ENCODE measurements around the gene KRTAP10-7. TPM values are rescaled to one million over a fixed set of nuclear protein-coding genes. Genes with fewer than 3 reads are reported as not detected.
"Not testable (repeated sequence)": the region's sequence is repeated elsewhere in the genome, so short reads cannot be mapped to it uniquely, and the experiment has no call there.

The KRTAP10-7 gene
- total RNA-seq, 1 experiment from 2014 or later, result not detected

DNA sequence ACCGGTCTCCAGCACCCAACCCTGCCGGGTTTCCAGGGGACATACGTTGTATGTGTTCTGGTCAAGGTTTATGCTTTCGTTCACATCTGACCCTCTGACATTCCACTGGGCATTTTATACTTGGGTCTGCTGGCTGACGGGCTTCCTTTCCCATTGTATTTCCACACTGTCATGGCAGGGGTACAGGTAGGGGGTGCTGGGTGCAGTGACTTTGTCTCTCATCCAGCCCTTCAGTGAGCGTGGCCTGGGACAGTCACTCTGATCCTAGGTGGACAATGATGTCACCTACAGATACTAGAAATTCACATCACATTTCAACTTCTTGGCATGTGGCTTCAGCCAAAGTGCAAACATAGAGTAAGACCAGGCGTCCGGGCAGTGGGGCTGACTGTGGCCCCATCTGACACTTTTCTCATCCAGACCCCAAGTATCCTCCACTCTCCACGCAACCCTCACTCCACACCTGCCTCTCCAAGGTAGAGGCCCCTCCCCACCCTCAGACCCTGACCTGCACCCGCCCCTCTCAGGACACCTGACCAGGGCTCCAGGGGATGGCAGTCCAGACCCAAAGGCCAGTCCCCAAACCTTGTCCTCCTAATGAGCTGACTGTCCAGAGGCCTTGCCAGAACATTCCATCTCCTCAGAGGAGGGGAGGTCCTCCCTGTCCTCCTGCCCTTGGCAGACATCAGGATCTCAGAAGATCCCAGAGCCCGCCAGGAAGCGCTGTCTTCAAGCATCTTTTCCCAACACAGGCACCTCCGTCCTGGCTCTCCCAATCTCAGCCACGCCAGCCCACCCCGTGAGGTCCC, 36.0 kb downstream of the KRTAP10-7 start:
- Histone ChIP-seq H3K9me3 (peaks cover 13% of the 10 kb centered on the region), H3K4me3 (no peak overlapping the region), H3K36me3 (no peaks in the 10 kb centered on the region), H3K27me3 (no peaks in the 10 kb centered on the region; the same call in none of the 2 replicates)
- no peak for DNase-seq

DNA sequence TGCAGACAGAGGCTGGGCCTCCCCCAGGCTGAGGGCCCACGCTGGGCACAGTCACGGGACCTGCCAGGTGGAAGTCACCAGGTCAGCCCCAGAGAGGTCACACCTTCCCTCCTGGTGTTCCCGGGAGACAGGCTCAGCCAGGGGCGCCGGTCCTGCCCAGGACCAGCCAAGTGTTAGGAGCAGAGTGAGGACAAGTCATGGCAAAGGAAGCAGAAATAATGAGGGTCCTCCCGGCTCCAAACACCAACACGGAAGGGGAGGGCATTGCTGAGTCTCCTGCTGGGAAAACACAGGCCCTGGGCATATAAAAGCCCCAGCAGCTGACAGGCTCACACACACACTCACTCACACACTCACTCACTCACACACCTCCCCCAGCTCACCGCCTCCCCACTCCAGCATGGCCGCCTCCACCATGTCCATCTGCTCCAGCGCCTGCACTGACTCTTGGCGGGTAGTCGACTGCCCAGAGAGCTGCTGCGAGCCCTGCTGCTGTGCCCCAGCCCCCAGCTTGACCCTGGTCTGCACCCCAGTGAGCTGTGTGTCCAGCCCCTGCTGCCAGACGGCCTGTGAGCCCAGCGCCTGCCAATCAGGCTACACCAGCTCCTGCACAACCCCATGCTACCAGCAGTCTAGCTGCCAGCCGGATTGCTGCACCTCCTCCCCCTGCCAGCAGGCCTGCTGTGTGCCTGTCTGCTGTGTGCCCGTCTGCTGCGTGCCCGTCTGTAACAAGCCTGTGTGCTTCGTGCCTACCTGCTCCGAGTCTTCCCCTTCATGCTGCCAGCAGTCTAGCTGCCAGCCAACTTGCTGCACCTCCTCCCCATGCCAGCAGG, 36.8 kb downstream of the KRTAP10-7 start, which contains the start of gene KRTAP10-10:
Gene KRTAP10-10, plus strand, starts transcription at position 339 of the 833 bp plus-strand sequence. Its CDS starts 62 bp downstream, at position 401.
- Histone ChIP-seq H3K36me3 (no peaks in the 10 kb centered on the region), H3K27me3 (no peaks in the 10 kb centered on the region; the same call in none of the 2 replicates), H3K4me3 (no peak within 1 kb of the TSS), H3K9me3 (peaks cover 4% of the 10 kb centered on the region; the same call in 1 of the 2 replicates)
- no peak for DNase-seq

DNA sequence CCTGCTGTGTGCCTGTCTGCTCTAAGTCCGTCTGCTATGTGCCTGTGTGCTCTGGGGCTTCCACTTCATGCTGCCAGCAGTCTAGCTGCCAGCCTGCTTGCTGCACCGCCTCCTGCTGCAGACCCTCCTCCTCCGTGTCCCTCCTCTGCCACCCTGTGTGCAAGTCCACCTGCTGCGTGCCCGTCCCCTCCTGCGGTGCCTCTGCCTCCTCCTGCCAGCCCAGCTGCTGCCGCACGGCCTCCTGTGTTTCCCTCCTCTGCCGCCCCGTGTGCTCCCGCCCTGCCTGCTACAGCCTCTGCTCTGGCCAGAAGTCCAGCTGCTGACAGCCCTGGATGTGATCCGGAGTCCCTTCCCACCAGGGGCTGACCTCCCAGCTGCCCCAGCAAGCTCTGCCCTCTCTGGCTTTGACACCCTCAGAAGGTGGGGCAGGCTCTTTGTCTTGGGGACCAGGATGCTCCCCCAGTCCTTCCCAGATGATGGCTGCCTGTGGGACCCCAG, 37.5 kb downstream of the KRTAP10-7 start:
- not testable (repeated sequence) for H3K4me3 ChIP-seq, H3K9me3 ChIP-seq, H3K27me3 ChIP-seq, DNase-seq, H3K36me3 ChIP-seq

DNA sequence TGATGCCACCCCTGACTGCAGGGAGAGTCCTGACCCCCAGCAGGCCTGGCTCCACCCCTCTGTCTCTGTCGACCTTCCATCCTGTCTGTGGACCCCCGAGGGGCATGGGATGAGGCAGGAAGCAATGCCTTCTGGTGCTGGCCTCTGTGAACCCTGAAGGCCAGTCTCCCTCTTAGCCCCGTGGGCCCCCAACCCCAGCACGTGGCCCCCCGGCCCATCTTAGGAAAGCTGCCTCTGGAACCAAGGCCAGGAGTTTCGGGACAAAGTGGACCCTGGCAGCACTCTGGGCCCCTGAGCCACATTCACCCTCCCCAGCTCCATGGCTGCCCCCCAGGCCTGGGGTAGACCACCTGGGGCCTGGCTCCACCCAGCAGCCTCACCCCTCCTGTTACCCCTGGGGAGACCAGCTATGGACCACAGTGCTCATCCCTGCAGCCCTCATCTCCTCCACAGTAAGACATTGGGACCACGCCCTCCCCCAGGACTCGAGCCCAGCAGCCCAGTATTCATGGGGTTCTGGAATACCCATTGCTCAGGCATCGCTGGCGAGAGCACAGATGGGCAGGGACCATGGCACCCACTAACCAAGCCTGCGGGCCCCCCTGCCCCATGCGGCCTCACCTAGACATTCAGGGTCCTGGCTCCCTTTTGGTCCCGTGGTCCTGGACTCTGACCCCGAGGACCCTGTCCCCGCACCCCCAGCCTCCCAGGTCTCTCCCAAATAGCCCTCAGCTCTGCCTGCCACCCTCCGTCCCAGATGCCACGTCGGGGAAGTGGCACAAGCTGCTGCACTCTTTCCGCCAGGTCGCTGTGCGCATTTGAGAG, 38.3 kb downstream of the KRTAP10-7 start:
- H3K36me3 ChIP-seq, H3K9me3 ChIP-seq, H3K4me3 ChIP-seq, DNase-seq, H3K27me3 ChIP-seq: not testable (repeated sequence)

DNA sequence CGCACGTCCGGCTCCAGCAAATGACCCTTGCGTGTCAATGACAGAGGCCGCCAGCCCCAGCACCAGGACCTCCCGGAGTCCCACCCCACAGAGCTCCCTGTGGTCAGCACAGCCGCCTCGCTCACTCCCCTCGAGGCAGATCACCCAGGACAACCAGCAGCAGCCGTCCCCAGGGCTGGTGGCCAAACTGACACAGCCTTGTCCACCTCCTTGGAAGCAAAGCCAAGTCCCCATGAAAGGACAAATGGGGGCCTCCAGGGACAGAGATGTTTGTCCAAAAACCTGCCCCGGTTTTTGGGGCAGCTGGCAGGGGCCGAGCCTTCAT, 38.9 kb downstream of the KRTAP10-7 start:
- DNase-seq, result no peak
- H3K4me3 ChIP-seq, result no peak overlapping the region
- no peaks in the 10 kb centered on the region for H3K36me3 ChIP-seq
- H3K27me3 ChIP-seq, result no peaks in the 10 kb centered on the region; the same call in none of the 2 replicates
- peaks cover 8% of the 10 kb centered on the region for H3K9me3 ChIP-seq

DNA sequence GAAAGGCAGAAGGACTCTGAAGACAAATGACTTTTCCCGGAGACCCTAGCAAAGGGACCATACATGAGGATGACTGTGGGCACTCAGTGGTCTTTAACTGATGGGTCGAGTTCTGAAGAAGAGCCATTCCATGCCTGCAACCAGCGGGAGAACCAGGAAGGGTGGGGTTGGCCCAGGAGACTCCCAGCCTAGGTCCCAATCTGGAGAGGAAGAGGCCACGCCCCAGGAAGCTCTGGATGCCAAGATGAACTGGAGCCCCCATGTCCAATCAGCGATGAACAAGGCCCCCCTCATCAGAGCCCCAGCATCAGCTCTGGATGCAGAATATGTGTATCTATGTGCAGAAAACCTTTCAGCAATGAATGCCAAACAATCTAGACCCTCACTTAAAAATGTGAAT, 40.4 kb downstream of the KRTAP10-7 start:
- no peak for DNase-seq
- Histone ChIP-seq H3K9me3 (peaks cover 19% of the 10 kb centered on the region), H3K4me3 (no peak overlapping the region), H3K36me3 (no peaks in the 10 kb centered on the region), H3K27me3 (no peaks in the 10 kb centered on the region; the same call in none of the 2 replicates)

DNA sequence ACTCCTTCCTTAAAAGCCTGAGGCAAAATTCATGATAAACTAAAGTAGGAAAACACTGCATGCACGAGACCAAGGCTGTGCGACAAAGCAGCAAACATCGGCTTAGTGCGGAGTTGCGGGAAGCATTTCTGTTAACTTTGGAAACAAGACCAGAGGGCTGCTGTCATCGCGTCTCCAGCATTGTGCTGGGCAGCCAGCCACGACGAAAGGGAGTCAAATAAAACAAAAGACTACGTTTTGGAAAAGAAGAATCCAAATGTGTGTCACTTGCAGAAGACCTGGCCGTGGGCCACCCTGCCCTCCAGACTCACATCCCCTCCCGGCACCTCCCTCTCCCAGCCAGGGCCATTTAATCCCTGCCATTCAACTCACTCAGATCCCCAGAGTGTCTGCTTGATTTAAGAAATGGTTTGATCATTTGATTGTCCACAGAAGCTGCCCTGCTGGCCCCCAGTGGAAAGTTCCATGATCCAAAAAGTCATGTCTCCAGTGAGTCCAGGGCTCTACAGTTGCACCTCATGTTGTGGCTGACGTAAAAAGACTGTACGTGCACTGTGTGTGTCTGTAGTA, 43.4 kb downstream of the KRTAP10-7 start:
- peaks cover 19% of the 10 kb centered on the region for H3K9me3 ChIP-seq
- no peaks in the 10 kb centered on the region; the same call in none of the 2 replicates for H3K27me3 ChIP-seq
- no peak overlapping the region for H3K4me3 ChIP-seq
- no peak for DNase-seq
- no peaks in the 10 kb centered on the region for H3K36me3 ChIP-seq

DNA sequence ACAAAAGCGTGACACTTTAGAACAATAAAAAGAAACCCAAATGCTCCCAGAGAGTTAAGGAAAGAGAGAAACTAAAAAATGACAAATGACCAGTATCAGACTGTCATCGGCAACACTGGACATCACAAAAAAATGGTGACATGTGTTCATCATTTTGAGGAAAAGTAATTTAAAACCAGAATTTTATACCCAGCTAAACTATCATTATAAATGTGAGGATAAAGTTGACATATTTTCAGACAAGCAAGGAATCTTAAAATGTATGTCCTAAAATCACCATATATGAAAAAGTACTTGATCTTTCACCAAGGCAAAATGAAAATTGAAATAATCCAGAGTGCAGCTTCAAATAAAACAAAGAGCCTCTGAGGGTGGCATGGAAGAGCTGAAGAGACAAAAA, 44.5 kb downstream of the KRTAP10-7 start:
- Histone ChIP-seq H3K27me3 (no peaks in the 10 kb centered on the region; the same call in none of the 2 replicates), H3K4me3 (no peak overlapping the region), H3K9me3 (peaks cover 19% of the 10 kb centered on the region), H3K36me3 (no peaks in the 10 kb centered on the region)
- no peak for DNase-seq

DNA sequence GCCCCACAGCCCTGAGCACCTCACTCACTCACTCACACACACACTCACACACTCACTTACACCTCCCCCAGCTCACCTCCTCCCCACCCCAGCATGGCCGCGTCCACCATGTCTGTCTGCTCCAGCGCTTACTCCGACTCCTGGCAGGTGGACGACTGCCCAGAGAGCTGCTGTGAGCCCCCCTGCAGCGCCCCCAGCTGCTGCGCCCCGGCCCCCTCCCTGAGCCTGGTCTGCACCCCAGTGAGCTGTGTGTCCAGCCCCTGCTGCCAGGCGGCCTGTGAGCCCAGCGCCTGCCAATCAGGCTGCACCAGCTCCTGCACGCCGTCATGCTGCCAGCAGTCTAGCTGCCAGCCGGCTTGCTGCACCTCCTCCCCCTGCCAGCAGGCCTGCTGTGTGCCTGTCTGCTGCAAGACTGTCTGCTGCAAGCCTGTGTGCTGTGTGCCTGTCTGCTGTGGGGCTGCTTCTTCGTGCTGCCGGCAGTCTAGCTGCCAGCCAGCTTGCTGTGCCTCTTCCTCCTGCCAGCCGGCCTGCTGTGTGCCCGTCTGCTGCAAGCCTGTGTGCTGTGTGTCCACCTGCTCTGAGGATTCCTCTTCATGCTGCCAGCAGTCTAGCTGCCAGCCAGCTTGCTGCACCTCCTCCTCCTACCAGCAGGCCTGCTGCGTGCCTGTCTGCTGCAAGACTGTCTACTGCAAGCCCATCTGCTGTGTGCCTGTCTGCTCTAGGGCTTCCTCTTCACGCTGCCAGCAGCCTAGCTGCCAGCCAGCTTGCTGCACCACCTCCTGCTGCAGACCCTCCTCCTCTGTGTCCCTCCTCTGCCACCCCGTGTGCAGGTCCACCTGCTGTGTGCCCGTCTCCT, 46.2 kb downstream of the KRTAP10-7 start, which contains the start of gene KRTAP10-11:
Gene KRTAP10-11, plus strand, starts transcription at position 49 of the 856 bp plus-strand sequence. Its CDS starts 45 bp downstream, at position 94.
- peaks cover 19% of the 10 kb centered on the region for H3K9me3 ChIP-seq
- not testable (repeated sequence) for H3K4me3 ChIP-seq, H3K27me3 ChIP-seq, H3K36me3 ChIP-seq, DNase-seq

DNA sequence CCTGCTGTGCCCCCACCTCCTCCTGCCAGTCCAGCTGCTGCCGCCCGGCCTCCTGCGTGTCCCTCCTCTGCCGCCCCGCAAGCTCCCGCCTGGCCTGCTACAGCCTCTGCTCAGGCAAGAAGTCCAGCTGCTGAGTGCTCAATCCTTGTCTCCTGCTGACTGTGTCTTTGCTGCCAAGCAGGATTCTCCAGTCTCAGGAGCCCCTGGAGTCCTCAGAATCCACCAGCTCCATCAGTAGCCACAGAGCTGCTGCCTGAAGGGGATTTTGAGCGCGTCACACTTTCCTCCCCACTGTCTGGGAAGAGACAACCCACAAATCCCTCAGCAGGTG, 46.8 kb downstream of the KRTAP10-7 start:
- no peaks in the 10 kb centered on the region; the same call in none of the 2 replicates for H3K27me3 ChIP-seq
- H3K9me3 ChIP-seq, result peaks cover 19% of the 10 kb centered on the region
- no peaks in the 10 kb centered on the region for H3K36me3 ChIP-seq
- H3K4me3 ChIP-seq, result no peak overlapping the region
- no peak for DNase-seq

DNA sequence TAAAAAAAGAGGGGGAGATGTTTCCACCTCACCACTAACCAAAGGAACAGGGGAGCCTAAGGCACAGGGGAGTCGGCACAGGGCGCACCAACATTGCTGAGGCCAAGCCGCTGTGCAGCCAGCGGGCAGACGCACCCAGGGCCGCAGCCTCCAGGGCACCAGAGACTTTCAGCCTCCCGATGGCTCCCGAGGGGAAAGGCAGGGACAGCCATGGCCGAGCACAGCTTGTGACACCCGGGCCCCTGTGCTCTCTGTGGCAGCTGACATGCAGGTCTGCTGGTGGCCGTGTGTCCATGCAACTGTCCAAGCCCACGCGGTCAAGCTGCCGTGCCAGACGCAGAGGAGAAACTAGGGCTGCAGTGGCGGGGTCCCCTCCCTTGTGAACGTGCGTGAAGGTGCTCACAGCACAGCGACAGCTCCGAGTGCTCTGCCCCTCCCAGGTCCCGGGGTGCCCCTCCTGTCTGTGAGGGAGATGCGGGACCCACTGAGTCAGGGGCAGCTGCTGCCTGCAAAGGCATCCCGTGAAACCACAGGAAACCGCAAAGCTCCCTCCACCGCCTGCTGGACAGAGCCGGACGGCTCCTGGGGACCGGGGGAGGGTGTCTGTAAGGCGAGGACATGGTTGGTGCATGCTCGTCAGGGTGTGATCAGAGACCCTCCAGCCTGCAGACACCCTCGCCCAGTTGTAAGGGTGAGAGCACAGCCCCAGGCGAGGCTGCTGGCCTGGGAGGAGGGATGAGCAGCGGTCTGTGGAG, 48.3 kb downstream of the KRTAP10-7 start:
- Histone ChIP-seq H3K4me3 (no peak overlapping the region), H3K27me3 (no peaks in the 10 kb centered on the region; the same call in none of the 2 replicates), H3K36me3 (no peaks in the 10 kb centered on the region), H3K9me3 (peaks cover 15% of the 10 kb centered on the region)
- no peak for DNase-seq

DNA sequence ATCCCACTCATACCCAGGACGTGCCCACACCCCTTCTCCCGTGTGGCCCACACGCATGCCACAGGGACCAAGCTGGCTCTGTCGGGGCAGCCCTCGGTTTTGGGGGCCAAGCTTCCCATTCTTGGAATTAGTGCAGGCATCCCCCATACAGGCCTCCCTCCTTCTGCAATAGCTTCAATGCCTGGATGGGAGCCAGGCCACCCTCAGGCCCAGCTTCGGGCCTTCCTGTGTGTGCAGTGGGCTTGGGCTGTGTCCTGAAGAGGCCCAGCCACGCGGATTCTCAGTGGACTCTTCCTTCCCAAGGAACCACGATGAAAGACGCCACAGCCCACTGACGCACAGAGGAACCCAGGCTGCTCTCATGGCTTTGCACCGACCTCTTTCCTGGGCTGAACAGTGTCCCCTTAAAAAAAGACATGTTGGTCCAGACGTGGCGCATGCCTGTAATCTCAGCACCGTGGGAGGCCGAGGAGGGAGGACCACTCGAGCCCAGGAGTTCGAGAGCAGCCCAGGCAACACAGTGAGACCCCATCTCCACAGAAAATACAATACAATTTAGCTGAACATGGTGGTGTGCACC, 49.2 kb downstream of the KRTAP10-7 start:
- Histone ChIP-seq H3K36me3 (no peaks in the 10 kb centered on the region), H3K27me3 (no peaks in the 10 kb centered on the region; the same call in none of the 2 replicates), H3K9me3 (peaks cover 9% of the 10 kb centered on the region), H3K4me3 (no peak overlapping the region)
- DNase-seq, result no peak

DNA sequence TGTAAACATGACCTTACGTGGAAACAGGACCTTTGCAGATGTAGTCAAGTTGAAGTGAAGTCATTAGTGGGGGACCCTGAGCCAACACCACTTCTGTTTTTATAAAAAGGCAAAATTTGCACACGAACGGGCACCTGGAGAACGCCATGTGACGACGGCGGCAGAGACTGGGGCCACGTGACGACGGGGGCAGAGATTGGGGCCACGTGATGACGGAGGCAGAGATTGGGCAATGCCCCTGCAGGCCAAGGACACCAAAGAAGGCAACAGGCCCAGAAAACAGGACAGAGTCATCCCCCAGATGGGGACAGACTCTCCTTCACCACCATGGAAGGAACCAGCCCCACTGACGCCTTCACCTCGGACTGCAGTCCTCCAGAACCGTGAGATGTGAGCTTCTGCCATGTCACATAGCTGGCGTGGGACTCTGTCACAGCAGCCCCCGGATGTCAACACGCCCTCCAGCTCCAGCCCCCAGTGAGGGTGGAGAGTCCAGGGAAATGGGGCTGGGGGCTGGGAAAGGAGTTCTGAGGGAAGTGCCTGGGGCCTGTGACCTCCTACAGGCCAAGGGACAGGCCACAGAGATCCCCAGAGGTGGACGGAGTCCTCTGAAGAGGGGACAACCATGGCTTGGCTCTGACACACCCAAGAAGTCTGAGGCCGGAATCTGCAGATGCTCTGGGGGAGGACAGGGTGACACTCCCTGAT, 50.0 kb downstream of the KRTAP10-7 start:
- Histone ChIP-seq H3K4me3 (no peak overlapping the region), H3K9me3 (peaks cover 3% of the 10 kb centered on the region), H3K36me3 (no peaks in the 10 kb centered on the region), H3K27me3 (no peaks in the 10 kb centered on the region; the same call in none of the 2 replicates)
- no peak for DNase-seq
